ENCODE data around the gene TOMT.
A peak's percentile ranks its signal among the peaks of the same experiment; 100 is the strongest.

Gene TOMT

GRCh38 chr11:72105888-72106287 lies at the start of gene TOMT:
TOMT (plus strand) TSS chr11:72105924; CDS start chr11:72105952, 28 bp downstream.
- no peak for DNase-seq

GRCh38 chr11:72058416-72059034 lies 47.2 kb upstream of the TOMT start:
- DNase-seq, result no peak

- no peak for DNase-seq
Observed at GRCh38 chr11:72061739-72062396, 43.9 kb upstream of the TOMT start.

GRCh38 chr11:72066855-72067254 lies 38.9 kb upstream of the TOMT start:
- DNase-seq, result no peak

GRCh38 chr11:72067266-72067665 lies 38.5 kb upstream of the TOMT start:
- no peak for DNase-seq

- no peak for DNase-seq
Observed at GRCh38 chr11:72067676-72068075, 38.0 kb upstream of the TOMT start.

GRCh38 chr11:72069200-72069599 lies 36.5 kb upstream of the TOMT start:
- DNase-seq, result no peak

GRCh38 chr11:72069787-72070251 lies 35.9 kb upstream of the TOMT start:
- no peak for DNase-seq

GRCh38 chr11:72070491-72070890 lies 35.2 kb upstream of the TOMT start:
- no peak for DNase-seq

GRCh38 chr11:72072348-72072747 lies 33.4 kb upstream of the TOMT start:
- DNase-seq, result no peak

- no peak for DNase-seq
Observed at GRCh38 chr11:72075109-72075508, 30.6 kb upstream of the TOMT start.

- no peak for DNase-seq
Observed at GRCh38 chr11:72075756-72076155, 30.0 kb upstream of the TOMT start.

GRCh38 chr11:72078477-72078876 lies 27.2 kb upstream of the TOMT start:
- no peak for DNase-seq

- no peak for DNase-seq
Observed at GRCh38 chr11:72079819-72080325, 25.9 kb upstream of the TOMT start.

GRCh38 chr11:72080326-72081183 lies 25.2 kb upstream of the TOMT start, which contains the start of the genes LRRC51 and NUMA1:
LRRC51 (plus strand) TSS chr11:72080850; CDS start chr11:72089084, 8,234 bp downstream.
NUMA1 (minus strand) TSS chr11:72080542; CDS start chr11:72035943, 44,599 bp downstream.
- peak; percentile 100 for DNase-seq

- no peak for DNase-seq
Observed at GRCh38 chr11:72081184-72081644, 24.5 kb upstream of the TOMT start.

GRCh38 chr11:72081821-72082453 lies 23.8 kb upstream of the TOMT start:
- DNase-seq, result no peak

GRCh38 chr11:72083414-72083813 lies 22.3 kb upstream of the TOMT start:
- no peak for DNase-seq

GRCh38 chr11:72084076-72084475 lies 21.6 kb upstream of the TOMT start:
- DNase-seq, result no peak

- DNase-seq, result no peak
Observed at GRCh38 chr11:72084965-72085364, 20.8 kb upstream of the TOMT start.

GRCh38 chr11:72085621-72086351 lies 19.9 kb upstream of the TOMT start:
- DNase-seq, result peak; percentile 12 to 65
